G401.6 (cell line): ENCODE measurements around the gene IFTAP.
"Not testable (repeated sequence)": the region's sequence is repeated elsewhere in the genome, so short reads cannot be mapped to it uniquely, and the experiment has no call there.

Experiments
- FAIRE-seq: peaks from 2 replicates; lab custom pipeline; 2012; peaks lifted over from hg19 to GRCh38; lab: Jason Lieb, UNC

Gene IFTAP, protein sequence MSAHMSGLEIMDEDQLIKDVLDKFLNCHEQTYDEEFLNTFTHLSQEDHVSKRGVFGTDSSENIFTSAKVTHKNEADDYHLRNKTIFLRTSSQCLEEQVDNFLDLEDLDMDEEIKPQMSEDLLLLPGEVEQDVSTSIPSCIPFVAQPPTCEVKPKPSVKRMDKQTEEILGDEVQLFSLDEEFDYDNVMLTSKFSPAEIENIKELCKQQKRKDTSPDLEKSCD

DNA sequence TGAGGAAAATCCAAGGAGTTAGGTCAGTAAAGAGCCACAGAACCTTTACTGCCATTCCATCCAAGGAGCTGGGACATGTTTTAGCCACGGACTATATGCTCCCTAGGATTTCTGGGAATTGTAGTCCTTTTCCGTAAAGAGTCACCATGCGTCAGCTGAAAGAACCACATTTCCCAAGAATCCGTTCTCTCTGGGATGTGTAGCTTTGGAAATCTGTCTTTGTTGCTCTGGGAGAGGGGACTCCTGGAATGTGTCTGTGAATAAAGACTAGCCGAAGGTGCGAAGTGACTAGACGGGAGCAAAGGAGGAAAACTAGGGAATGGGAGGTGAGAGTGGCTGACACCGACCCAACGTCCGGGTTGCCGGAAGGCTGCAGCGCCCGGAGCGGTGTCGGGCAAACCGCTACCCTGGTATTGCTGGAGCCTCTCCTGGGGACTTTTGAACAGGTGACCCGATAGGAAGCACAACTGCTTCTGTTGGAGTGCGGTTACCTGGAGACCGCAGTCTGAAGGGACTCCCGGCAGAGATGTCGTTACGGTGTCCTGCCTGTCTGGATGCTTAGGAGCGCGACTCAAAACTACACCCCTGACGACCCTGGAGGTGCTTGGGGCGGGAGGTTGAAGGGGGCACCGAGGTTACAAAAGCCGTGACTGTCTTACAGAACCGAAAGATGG lies at the start of gene IFTAP:
TSS of gene IFTAP (plus strand) at position 187 of the 674 bp plus-strand sequence. CDS start 15,602 bp downstream, outside the sequence.
- peak; percentile 94 for FAIRE-seq

DNA sequence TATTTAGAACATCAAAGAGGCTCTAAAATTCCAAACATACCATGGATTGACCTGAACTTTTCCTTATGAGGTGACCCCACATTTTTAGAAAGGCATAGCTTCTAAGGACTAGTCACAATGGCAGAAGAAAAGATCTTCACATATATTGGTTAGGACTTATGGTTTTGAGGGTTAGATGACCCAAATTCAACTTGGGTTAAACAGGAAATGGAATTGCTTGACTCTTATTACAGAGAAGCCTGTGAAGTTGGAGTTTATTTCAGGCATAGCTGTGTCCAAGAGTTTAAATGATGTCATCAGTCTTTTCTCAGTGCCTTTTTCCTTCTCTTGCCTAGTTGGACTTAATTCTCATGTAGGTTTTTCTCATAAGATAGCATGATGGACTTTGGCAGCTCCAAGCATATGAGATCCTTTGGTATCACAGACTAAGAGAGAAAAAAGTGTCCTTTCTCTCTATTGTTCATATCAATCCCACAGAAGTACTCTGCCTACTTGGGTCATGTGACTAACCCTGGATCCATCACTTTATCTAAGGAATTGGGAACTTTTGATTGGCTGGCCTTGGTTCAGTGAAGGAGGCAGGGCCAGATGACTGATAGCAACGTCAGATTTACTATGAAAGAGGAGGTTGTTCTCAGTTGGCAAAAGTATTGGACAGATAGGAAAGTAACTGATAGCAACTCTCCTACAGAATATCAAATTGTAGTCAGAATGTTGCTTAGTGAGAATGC lies 43.8 kb upstream of the IFTAP start:
- FAIRE-seq: no peak

DNA sequence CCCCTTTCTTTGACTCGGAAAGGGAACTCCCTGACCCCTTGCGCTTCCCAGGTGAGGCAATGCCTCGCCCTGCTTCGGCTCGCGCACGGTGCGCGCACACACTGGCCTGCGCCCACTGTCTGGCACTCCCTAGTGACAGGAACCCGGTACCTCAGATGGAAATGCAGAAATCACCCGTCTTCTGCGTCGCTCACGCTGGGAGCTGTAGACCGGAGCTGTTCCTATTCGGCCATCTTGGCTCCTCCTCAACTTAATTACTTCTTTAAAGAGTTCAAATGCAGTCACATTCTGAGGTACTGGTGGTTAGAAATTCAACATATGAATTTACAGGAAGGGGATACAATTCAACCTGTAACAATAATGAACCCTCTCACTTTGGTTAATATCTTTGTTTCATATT lies 36.9 kb upstream of the IFTAP start:
- FAIRE-seq: not testable (repeated sequence)

DNA sequence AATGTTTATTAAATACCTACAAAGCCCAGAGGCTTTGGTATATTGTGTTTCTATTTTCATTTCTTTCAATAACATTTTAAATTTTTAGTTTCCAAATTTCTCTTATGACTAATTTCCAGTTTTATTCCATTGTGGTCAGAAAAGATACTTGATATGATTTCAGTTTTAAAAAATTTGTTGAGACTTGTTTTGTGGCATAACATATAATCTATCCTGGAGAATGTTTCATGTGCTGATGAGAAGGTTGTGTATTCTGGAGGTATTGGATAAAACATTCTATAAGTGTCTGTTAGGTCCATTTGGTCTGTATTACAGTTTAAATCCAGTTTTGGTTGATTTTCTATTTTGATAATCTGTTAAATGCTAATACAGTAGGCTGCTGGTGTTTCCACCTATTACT lies 36.3 kb upstream of the IFTAP start:
- FAIRE-seq: no peak

DNA sequence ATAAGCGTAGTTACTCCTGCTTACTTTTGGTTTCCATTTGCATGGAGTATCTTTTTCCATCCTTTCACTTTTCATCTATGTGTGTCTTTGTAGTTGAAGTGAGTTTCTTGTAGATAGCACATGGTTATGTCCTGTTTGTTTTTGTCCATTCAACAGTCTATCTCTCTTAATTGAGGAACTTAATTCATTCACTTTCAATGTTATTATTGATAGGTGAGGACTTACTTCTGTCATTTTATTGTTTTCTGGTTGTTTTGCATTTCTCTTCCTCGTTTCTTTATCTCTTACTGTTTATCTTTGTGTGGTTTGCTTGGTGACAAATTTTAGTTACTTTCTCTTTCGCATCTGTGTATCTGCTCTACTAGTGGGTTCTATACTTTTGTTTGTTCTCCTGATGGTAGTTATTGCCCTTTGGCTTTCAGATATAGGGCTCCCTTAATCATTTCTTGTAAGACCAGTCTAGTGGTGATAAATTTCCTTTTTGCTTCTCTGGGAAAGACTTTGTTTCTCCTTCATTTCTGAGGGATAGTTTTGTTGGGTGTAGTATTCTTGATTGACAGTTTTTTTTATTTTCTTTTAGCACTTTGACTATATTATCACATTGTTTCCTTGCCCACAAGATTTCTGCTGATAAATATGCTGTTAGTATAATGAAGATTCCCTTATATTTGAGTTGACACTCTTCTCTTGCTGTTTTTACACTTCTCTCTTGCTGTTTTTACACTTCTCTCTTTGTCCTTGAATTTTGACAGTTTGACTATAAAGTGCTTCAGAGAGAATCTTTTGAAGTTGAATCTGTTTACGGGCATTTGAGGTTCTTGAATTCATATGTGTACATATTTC lies 35.5 kb upstream of the IFTAP start:
- no peak for FAIRE-seq

DNA sequence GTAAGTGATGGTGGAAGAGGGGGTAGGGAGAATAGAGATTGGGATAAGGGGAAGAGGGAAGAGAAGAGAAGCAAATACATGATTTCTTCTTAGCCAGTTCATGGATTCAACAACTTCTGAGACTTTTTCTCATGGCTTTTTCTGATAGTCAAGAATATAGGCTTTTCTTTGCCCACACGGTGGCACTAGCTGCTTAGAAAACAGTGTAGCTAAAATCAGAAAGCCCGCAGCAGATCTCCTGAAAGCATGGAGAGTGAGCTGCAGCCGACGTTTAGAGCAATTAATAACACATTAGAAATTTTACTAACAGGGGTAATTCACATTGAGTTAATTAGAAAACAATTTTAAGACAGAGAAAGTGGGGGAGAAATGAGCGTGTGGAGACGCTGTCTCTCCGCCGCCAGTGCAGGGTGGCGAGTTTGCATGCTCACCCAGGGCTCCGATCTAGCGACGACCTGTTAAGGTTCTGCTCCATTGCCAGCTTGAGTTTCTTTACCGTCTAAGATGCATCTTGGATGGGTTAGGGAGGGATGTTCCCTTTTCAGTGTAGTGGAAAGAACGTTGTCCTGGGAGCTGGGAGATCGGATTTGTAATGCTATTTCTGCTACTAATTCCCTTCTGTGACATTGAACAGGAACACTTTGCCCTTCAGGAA lies 29.8 kb upstream of the IFTAP start:
- FAIRE-seq: peak; percentile 66

DNA sequence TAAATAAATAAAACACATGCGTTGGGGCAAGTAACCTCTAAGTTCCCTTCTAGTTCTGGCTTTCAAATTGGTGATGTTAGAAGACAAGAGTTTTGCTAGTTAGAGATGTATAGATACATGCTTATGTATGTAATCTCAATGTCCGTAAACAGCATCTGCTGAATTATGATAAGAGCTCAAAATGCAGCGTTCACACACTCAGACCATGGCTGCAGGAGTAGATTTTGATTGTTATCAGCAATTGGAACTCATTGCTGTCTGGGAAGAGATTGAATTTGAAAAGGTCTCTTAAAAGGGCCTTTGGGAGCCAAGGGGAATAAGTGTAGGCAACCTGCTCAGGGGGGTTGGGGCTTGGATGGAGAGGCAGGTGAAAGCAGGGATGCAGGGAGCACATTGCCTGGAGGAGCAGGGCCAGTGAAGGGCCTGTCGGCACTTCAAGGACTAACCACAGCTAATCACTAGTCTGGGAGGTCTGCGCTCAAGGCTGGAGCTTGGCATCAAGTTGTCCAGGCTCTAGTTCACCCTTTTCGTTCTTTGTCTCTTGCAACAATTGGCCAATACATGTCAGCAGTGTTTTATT lies 29.2 kb upstream of the IFTAP start:
- no peak for FAIRE-seq

DNA sequence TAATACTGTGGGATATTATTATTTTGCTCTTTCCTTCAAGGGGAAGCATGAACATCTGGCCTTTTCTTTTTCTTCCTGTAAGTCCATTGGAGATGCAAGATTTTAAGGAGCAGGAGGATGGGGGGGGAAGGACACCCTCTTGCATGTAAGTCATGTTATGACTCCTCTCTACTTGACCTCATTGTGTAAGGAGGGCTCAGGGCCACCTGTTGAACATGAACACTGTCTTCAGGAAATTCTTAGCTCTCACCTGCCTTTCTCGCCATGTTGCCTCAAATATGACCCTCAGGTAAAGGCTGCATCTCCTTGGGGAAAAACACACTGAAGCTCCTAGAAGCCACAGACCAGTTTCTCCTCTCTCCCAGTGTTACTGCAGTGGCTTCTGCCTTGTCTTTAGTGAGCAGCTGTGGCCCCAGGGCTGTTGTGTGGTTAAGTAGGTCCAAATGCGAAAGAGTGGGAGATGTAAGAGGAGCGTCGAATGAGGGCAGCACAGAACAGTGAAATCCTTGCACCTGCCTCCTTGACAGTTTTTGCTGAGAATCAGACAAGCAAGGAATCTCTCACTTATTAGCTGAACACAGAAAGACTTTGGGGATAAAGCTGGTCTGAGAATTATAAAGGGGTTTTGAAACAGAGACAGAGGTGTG lies 27.8 kb upstream of the IFTAP start:
- no peak for FAIRE-seq

DNA sequence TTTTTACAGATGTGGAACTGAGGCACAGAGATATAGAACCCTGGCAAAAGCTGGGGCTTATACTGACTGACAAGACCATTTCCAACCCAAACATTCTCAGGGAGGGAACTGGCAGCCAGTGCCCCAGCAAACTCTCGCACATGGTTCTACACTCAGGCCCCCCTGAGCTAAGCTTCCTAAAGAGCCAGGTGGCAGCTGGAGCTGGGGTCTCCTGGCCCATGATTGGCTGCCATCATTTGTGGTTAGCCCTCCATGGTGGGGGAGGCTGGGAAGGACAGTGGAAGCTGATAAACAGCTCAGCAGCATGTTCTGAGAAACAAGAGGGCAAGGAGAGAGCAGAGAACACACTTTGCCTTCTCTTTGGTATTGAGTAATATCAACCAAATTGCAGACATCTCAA lies 26.6 kb upstream of the IFTAP start, which contains the start of gene RAG1:
TSS of gene RAG1 (plus strand) at position 314 of the 400 bp plus-strand sequence. CDS start 5,298 bp downstream, outside the sequence.
- no peak for FAIRE-seq

DNA sequence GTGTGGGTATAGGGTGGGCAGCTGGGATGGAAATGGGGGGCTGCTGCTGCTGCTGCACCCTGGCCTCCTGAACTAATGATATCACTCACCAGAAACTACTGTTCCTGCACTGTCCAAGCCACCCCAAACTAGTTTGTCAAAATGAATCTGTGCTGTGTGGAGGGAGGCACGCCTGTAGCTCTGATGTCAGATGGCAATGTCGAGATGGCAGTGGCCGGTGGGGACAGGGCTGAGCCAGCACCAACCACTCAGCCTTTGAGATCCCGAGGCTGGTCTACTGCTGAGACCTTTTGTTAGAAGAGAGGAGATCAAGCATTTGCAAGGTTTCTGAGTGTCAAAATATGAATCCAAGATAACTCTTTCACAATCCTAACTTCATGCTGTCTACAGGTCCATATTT lies 25.2 kb upstream of the IFTAP start:
- FAIRE-seq: no peak

DNA sequence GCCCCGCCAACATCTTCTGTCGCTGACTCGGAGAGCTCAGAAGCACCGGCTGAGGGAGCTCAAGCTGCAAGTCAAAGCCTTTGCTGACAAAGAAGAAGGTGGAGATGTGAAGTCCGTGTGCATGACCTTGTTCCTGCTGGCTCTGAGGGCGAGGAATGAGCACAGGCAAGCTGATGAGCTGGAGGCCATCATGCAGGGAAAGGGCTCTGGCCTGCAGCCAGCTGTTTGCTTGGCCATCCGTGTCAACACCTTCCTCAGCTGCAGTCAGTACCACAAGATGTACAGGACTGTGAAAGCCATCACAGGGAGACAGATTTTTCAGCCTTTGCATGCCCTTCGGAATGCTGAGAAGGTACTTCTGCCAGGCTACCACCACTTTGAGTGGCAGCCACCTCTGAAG lies 19.8 kb upstream of the IFTAP start:
- FAIRE-seq: no peak

DNA sequence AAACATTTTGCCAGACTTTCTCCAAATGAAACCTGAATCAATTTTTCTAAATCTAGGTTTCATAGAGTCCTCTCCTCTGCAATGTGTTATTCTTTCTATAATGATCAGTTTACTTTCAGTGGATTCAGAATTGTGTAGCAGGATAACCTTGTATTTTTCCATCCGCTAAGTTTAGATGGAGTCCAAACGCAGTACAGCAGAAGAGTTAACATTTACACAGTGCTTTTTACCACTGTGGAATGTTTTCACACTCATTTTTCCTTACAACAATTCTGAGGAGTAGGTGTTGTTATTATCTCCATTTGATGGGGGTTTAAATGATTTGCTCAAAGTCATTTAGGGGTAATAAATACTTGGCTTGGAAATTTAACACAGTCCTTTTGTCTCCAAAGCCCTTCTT lies 16.9 kb upstream of the IFTAP start:
- FAIRE-seq: no peak

DNA sequence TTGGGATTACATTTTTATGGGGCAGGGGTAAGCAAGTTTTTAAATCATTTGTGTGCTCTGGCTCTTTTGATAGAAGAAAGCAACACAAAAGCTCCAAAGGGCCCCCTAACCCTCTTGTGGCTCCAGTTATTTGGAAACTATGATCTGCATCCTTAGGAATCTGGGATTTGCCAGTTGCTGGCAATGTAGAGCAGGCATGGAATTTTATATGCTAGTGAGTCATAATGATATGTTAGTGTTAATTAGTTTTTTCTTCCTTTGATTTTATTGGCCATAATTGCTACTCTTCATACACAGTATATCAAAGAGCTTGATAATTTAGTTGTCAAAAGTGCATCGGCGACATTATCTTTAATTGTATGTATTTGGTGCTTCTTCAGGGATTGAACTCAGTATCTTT lies 16.4 kb upstream of the IFTAP start:
- no peak for FAIRE-seq

DNA sequence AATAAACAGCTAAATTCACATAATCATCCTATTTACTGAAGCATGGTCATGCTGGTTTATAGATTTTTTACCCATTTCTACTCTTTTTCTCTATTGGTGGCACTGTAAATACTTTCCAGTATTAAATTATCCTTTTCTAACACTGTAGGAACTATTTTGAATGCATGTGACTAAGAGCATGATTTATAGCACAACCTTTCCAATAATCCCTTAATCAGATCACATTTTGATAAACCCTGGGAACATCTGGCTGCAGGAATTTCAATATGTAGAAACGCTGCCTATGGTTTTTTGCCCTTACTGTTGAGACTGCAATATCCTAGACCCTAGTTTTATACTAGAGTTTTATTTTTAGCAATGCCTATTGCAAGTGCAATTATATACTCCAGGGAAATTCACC lies 15.8 kb upstream of the IFTAP start:
- no peak for FAIRE-seq

DNA sequence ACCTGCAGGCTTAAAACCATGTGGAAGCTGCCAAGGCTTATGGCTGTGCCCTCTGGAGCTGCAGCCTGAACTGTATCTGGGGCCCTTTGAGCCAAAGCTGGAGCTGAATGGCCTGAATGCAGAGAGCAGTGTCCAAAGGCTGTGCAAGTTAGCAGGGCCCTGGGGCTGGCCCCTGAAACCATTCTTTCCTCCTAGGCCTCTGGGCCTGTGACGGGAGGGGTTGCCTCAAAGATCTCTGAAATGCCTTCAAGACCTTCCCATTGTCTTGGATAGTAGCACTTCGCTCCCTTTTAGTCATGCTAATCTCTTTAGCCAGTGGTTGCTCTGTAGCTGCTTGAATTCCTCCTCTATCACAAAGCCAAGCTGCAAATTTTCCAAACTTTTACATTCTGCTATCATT lies 12.8 kb upstream of the IFTAP start:
- no peak for FAIRE-seq

DNA sequence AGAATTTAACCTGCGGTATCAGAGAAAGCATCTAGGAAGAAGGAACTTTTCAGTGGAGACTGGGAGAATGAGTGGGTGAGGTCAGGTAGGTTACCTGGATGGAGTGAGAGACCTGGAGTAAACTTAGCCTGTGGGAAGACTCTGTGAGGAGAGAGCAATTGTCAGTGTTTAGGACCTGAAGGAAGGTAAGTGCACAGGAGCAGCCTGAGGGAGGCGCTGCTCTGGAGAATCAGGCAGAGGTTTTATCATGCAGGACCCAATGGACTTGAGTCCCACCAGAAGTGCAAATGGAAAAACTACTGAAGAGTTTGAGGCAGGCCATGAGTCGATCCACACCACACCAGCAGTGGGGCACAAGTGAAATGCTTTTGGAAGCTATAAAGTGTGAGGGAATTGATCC lies 10.6 kb upstream of the IFTAP start:
- FAIRE-seq: no peak

DNA sequence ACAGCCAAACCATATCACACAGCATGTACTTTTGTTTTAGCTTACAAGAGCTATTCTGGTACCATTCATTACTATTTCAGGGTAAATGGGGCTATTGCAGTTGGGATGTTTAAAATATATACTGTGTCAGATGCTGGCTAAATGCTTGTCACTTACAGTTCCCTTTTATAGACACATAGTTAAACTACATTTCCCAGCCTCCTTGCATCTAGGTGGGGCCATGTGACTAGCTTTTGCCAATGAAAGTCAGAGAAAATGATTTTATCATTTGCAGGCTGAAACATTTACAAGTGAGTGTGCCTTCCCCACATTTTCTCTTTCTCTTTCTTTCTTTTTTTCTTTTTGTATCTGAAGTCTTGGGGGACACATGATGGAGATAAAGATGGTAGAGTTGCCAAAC lies 7.8 kb upstream of the IFTAP start:
- FAIRE-seq: no peak

DNA sequence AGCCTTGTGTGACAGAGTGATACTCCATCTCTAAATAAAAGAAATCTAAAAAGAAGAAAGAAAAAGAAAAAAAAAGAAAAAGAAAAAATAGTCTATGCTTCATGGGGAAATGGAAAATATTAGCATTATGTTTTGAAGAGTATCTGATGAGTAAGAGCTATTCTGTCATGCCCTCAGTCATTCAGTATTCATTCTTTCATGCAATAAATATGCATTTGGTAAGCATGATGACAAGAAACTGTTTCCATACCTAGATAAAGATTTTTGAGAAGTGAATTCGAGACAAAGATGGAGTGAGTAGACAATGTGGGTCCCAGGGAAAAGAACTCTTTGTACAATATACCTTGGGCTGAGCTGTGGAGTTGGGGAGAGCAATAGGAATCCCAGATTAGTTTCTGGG lies 6.2 kb upstream of the IFTAP start:
- no peak for FAIRE-seq

DNA sequence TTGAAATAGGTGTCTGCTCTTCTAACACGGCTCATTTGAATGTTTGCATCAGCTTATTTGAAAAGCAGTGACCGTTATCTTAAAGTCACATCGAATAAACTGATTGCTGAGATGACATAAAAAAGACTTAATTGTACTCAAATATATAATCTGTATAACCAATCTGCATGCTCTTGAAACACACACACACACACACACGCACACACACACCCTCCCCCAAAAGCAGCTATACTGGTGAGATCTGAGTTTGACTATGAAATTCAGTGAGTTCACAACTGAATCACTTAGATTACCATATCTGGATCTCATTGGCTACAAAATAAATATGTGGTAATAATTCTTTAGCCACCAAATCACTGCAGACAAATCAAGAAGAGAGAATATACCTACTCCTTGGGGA lies 3.8 kb upstream of the IFTAP start:
- FAIRE-seq: no peak

DNA sequence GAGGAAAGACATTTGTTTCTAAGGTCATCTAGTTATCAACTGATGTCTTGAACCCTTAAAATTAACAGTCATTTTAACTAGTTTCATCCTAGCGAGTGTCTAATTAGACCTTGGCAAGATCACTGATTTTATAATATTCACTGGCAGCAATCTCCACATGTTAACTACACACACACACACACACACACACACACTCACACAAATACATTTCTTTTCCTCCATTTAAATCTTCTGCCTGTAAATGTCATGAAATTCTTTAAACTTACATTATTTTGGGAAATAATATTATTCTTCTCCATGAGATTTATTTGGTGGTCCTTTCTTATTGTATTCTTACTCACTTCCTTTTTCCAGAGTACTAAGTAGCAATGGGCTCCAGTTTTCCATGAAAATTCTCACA lies 2.9 kb upstream of the IFTAP start:
- FAIRE-seq: no peak

DNA sequence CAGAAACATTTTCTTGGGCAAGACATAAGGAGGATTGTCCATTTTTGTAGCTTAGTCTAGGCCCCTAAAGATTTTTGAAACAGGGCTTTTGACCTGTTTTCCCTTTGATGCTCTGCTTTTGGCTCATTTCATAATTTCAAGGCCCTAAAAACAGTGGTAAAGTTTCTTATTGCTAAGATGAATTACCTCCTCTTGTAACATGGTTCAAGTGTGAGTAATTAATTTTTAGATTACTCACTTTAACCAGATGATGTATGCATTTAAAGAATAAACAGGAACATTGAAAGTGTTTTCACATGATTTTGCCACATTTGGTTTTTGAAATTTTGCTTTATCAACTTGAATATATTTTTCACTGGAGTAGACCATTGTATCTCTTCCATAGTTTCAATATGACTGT lies 2.6 kb downstream of the IFTAP start:
- no peak for FAIRE-seq
